SIG-M5 (cell line): ENCODE results near the gene PAK1.

ENCODE experiments used
- DNase-seq: peaks from one replicate; lab custom pipeline; 2025; lab: John Stamatoyannopoulos, UW

PAK1 gene

GRCh38 chr11:77436506-77436905 is 37.4 kb downstream of the PAK1 start:
- no peak for DNase-seq

- DNase-seq = no peak
These were observed 37.9 kb downstream of the PAK1 start for GRCh38 chr11:77435972-77436371.

GRCh38 chr11:77431813-77432212 is 42.1 kb downstream of the PAK1 start:
- no peak for DNase-seq

- DNase-seq = no peak
These were observed 45.3 kb downstream of the PAK1 start for GRCh38 chr11:77428598-77428997.

- DNase-seq = no peak
These were observed 48.5 kb downstream of the PAK1 start for GRCh38 chr11:77425346-77425745.

GRCh38 chr11:77424644-77425043 is 49.2 kb downstream of the PAK1 start:
- no peak for DNase-seq

- DNase-seq = no peak
These were observed 50.3 kb downstream of the PAK1 start for GRCh38 chr11:77423624-77424023.

GRCh38 chr11:77422687-77423086 is 51.2 kb downstream of the PAK1 start:
- DNase-seq = no peak

- no peak for DNase-seq
These were observed 52.7 kb downstream of the PAK1 start for GRCh38 chr11:77421041-77421723.

- no peak for DNase-seq
These were observed 54.8 kb downstream of the PAK1 start for GRCh38 chr11:77418971-77419597.

- no peak for DNase-seq
These were observed 55.5 kb downstream of the PAK1 start for GRCh38 chr11:77418155-77418970.

GRCh38 chr11:77416357-77416756 is 57.5 kb downstream of the PAK1 start:
- no peak for DNase-seq

GRCh38 chr11:77413850-77414460 is 59.9 kb downstream of the PAK1 start:
- no peak for DNase-seq

GRCh38 chr11:77412814-77413213 is 61.1 kb downstream of the PAK1 start:
- no peak for DNase-seq

GRCh38 chr11:77411717-77412441 is 62.0 kb downstream of the PAK1 start:
- no peak for DNase-seq

GRCh38 chr11:77411137-77411707 is 62.7 kb downstream of the PAK1 start:
- no peak for DNase-seq

- no peak for DNase-seq
These were observed 63.6 kb downstream of the PAK1 start for GRCh38 chr11:77410076-77410827.

GRCh38 chr11:77409046-77409445 is 64.8 kb downstream of the PAK1 start:
- no peak for DNase-seq

GRCh38 chr11:77407613-77408012 is 66.3 kb downstream of the PAK1 start:
- DNase-seq = no peak

- DNase-seq = no peak
These were observed 67.5 kb downstream of the PAK1 start for GRCh38 chr11:77406396-77406795.

- no peak for DNase-seq
These were observed 70.7 kb downstream of the PAK1 start for GRCh38 chr11:77403211-77403610.
